Measurements from ENCODE around the gene TXN.

GRCh38 chr9:110213413-110214044, 42.8 kb downstream of the TXN start:
- TF ChIP-seq POLR2A (IDR thresholded peaks at IDR 0.05) (no peak), CTCF (IDR thresholded peaks at IDR 0.05 in 4 of 5, conservative IDR thresholded peaks at IDR 0.05 in 1 of 5) (no peak)

Data from gastrocnemius medialis (tissue), 4 donors.